Stimulated activated CD4-positive, alpha-beta T cell treated with anti-CD3 and anti-CD28 coated beads, TNF-alpha, amount 100 ng/mL, for 48 hours (primary cell): ENCODE data around the gene USP16.

Source experiments
- DNase-seq, 3 donors: peaks; one replicate each; pipeline ENCODE4 v3.0.0-alpha.2; 2020; ENCODE audit warnings: low read depth in 3 of 3

USP16 gene

DNA sequence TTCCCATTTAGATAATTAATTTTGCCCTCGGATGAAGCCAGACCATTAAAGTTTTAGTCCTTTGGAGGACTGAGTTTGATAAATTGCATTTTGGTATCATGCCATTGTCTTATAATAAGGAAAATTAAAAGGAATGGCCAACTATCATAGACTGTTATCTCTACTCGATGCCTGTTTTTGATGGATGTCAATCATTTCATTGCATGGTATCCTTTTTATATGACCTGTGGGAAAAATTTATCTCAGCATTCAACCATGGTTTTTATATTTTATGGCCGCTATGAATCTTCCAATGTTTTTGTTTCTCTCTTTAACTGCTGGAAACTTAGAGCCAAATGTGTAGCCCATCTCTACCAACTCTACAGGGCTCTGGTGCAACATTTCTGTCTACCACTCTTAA is 58.8 kb downstream of the USP16 start:
- no peak for DNase-seq

DNA sequence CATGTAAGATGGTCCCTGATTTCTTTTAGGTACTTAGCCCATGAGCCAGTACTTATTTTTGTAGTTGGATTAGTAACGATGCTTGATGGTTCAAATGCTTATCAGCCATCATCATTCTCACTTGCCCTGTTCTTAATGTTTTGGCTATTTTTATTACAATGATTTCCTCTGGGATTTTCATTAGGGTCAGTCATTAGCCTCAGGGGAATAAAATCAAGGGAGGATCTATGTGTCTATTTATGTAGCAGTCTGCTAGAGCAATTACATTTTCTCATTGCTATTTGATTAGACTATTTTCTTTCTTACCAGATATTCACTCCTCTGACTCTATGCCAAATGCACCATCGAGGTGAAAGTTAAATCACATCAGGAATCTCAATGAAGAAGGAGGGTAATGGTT is 59.9 kb downstream of the USP16 start:
- no peak for DNase-seq

DNA sequence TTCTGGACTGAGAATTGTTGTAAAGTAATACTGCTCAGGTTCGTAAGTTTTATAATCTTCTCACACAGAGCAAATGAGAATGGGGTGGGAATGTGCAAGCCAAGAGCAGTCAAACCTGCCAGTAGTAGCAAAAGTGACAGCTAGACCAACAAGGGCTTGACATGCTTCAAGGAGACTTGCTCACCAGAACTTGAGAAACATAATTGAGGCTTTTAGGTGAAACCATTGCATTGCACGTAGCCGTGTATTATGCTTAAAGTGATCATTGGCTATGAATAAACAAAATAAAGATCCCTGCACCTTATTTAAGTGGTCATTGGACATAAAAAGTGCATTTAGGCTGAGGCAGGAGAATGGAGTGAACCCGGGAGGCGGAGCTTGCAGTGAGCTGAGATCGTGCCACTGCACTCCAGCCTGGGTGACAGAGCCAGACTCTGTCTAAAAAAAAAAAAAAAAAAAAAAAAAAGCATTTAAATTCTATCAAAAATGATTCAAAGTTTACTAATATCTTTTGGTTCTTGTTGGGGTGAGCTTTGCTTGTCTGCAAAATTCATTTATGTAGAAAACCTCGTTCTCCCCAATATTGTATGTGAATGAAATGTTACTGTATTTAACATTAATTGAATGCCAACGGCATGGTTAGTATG is 60.8 kb downstream of the USP16 start:
- DNase-seq, result no peak

DNA sequence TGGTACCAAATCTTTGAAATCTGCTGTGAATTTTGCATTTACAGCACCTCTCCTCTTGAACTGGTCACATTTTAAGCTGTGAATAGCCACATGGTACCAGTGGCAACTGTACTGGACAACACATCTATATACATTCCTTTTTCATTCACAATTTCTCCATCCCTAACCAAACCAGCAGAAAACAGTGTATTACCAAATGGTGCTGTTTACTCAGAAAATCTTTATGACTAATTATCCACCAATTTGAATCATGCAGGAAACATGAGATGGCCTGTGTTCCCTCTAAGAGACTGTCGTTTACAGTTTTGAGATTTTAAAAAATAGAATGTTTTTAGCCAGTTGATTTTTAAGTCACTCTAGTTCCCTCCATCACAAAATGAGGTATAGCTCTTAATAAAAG is 66.6 kb downstream of the USP16 start:
- DNase-seq, result no peak

DNA sequence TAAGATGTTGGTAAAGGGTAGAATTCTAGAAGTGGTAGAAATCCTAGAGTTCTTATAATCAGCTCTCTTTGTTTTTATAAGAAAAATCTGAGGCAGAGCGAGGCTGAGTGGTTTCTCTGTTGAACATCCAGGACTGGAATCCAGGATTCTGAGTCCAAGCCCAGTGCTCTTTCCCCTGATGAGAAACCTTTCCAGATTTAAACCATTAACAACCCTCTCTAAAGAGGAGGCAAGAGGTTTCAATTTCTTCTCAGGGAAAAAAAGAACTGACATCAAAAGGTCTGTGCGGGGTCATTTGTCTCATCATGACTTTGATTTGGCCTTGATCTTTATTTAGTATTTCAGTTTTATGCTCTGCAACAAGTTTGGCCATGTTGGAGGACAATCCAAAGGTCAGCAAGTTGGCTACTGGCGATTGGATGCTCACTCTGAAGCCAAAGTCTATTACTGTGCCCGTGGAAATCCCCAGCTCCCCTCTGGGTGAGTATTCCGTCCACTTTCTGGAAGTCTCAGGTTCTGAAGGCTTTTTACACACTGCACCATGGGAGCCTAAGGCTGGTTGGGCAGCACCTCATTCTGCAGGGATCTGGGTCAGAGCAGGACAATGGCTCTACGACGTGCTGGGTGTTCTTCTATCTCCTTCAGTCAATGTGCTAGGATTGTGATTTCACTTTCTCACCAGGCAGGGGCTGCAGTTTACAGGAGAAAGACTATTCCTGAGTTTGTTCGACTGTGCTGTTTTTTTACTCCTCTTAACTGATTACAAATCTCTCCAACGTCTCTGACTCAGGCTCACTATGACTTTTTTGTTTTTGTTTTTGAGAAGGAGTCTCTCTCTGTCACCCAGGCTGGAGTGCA is 67.9 kb downstream of the USP16 start:
- no peak for DNase-seq

DNA sequence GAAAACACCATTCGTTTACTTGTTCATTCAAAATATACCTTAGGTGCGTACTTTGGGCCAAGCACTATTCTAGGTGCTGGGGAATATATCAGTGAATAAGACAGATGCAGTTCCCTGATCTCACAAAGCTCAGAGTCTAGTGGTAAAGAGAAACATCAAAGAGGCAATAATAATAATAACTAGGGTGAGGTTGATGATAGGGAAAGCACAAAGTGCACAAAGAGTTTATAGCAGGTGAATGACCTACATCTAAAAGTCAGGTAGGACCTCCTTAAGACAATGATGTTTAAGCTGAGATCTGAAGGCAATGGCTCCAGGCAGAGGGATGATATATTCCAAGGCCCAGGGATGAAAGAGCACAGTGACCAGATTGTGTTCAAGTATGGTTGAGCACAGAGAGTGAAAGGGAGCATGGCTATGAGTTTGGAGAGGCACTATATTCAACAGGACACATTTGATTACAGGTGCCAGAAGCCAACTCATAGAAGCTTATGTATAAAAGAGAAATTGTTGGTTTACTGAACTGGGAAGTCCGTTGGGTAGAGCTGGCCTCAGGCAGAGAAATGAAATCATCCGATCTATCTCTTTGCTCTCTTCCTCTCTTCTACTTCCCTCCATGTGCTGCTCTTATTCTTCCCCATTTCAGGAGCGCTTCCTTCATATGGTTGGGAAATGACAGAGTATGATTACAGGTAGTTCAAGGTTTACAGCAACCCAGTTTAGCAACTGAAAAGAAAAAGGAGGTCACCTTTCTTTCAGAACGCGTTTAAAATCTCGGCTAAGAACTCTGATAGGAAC is 71.9 kb downstream of the USP16 start:
- no peak for DNase-seq

DNA sequence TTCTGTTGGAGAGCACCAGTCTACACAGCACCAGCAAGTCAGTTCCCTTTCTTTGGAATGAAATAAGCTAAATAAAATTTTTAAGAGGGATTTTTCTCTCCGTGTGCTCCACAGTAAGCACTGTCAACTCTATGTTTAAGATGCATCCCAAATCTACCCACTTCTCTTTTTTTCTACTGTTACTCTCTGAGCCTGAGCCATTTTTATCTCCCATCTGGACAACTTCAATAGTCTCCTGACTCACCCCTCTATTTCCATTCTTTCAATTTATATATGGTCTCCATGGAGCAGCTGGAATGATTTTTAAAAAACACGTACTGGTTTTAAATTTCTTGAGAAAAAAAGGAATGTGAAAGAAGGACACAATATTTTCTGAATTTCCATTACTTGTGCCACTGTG is 73.7 kb downstream of the USP16 start:
- no peak for DNase-seq

DNA sequence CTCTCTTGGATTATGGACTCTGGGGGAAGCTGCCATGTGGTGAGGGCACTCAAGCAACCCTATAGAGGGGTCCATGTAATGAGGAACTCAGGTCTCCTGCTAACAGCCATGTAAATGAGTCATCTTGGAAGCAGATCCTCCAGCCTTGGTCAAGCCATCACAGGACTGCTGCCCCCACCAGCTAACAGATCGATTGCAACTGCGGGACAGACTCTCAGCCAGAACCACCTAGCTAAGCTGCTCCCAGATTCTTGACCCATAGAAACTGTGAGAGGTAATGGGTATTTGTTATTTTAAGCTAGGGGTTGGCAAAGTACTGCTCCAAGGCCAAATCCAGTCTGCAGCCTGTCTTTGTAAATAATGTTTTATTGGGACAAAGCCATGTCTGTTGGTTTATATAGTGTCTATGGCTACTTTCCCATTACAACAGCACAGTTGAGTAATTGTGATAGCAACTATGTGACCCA is 78.4 kb downstream of the USP16 start:
- no peak for DNase-seq
